ENCODE results near the gene SDK1. TPM values are rescaled to one million over a fixed set of nuclear protein-coding genes. Genes with fewer than 3 reads are reported as not detected.

SDK1 gene
- total and polyA plus RNA-seq, 10 of the 15 experiments (the other 5 are each of a cell fraction or from before 2014, with no cell fraction given) = 0.14 to 0.33 TPM; not detected in 8

DNA sequence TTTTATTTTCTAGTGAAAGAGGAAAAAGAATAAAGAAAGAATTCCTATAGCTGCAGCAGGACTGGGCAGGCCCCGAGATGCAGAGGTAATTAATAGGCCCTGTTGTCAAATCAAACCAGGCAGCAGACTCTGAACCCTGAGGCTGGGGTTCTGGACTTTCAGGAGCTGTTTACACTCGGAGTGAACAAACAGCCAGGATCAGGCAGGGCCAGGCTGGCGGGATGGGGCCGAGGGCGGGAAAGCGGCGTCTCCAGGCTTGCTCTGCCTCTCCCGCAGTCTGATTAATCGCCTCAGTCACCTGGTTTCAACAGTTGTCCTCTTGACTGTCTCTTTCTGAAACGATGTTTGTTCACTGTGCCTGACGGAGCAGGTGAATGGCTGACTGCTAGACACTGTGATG, 705.6 kb downstream of the SDK1 start (continued):
- TF ChIP-seq SIX5 (IDR thresholded peaks at IDR 0.05; ENCODE audit: low read depth, low read length, severe bottlenecking) = no peak
- TF ChIP-seq, protein P1, sequence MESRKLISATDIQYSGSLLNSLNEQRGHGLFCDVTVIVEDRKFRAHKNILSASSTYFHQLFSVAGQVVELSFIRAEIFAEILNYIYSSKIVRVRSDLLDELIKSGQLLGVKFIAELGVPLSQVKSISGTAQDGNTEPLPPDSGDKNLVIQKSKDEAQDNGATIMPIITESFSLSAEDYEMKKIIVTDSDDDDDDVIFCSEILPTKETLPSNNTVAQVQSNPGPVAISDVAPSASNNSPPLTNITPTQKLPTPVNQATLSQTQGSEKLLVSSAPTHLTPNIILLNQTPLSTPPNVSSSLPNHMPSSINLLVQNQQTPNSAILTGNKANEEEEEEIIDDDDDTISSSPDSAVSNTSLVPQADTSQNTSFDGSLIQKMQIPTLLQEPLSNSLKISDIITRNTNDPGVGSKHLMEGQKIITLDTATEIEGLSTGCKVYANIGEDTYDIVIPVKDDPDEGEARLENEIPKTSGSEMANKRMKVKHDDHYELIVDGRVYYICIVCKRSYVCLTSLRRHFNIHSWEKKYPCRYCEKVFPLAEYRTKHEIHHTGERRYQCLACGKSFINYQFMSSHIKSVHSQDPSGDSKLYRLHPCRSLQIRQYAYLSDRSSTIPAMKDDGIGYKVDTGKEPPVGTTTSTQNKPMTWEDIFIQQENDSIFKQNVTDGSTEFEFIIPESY (IDR thresholded peaks at IDR 0.05) = no peak
- no peak for TF ChIP-seq CHD1 (IDR thresholded peaks at IDR 0.05; ENCODE audit: low read depth, low read length)
- no peak for TF ChIP-seq ZNF217 (IDR thresholded peaks at IDR 0.05)
- TF ChIP-seq IKZF1 (conservative IDR thresholded peaks at IDR 0.05) = no peak
- TF ChIP-seq, protein P2, sequence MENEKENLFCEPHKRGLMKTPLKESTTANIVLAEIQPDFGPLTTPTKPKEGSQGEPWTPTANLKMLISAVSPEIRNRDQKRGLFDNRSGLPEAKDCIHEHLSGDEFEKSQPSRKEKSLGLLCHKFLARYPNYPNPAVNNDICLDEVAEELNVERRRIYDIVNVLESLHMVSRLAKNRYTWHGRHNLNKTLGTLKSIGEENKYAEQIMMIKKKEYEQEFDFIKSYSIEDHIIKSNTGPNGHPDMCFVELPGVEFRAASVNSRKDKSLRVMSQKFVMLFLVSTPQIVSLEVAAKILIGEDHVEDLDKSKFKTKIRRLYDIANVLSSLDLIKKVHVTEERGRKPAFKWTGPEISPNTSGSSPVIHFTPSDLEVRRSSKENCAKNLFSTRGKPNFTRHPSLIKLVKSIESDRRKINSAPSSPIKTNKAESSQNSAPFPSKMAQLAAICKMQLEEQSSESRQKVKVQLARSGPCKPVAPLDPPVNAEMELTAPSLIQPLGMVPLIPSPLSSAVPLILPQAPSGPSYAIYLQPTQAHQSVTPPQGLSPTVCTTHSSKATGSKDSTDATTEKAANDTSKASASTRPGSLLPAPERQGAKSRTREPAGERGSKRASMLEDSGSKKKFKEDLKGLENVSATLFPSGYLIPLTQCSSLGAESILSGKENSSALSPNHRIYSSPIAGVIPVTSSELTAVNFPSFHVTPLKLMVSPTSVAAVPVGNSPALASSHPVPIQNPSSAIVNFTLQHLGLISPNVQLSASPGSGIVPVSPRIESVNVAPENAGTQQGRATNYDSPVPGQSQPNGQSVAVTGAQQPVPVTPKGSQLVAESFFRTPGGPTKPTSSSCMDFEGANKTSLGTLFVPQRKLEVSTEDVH (IDR thresholded peaks at IDR 0.05; ENCODE audit: low read depth, partially characterized antibody) = no peak
- no peak for TF ChIP-seq ETV6 (conservative IDR thresholded peaks at IDR 0.05 in 1 of 2, IDR thresholded peaks at IDR 0.05 in 1 of 2; ENCODE audit: borderline replicate concordance in 1 of 2, low read depth in 1 of 2)

Measured in GM12878 (cell line).